ENCODE measurements around the gene GPC3.

GRCh38 chrX:133910539-133910938 is 74.9 kb downstream of the GPC3 start:
- TF ChIP-seq EZH2 (IDR thresholded peaks at IDR 0.05; ENCODE audit: low read depth, unreplicated experiment) (no peak), EZH2phosphoT487 (IDR thresholded peaks at IDR 0.05; ENCODE audit: unreplicated experiment) (no peak), POLR2AphosphoS5 (IDR thresholded peaks at IDR 0.05; ENCODE audit: low read depth) (no peak)
- TF ChIP-seq, protein P1, sequence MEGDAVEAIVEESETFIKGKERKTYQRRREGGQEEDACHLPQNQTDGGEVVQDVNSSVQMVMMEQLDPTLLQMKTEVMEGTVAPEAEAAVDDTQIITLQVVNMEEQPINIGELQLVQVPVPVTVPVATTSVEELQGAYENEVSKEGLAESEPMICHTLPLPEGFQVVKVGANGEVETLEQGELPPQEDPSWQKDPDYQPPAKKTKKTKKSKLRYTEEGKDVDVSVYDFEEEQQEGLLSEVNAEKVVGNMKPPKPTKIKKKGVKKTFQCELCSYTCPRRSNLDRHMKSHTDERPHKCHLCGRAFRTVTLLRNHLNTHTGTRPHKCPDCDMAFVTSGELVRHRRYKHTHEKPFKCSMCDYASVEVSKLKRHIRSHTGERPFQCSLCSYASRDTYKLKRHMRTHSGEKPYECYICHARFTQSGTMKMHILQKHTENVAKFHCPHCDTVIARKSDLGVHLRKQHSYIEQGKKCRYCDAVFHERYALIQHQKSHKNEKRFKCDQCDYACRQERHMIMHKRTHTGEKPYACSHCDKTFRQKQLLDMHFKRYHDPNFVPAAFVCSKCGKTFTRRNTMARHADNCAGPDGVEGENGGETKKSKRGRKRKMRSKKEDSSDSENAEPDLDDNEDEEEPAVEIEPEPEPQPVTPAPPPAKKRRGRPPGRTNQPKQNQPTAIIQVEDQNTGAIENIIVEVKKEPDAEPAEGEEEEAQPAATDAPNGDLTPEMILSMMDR (conservative IDR thresholded peaks at IDR 0.05; ENCODE audit: low read depth in 2 of 2), result no peak

Measured in GM23338 (cell line).